WERI-Rb-1 (cell line): Measurements from ENCODE around the gene EBF3.

Experiments used
- DNase-seq: peaks from one replicate; pipeline ENCODE4 v3.0.0-alpha.2; 2020
- H3K27ac ChIP-seq: fragments of 250-450 bp; sonication (Bioruptor Pico); 2 replicates; pipeline ENCODE4 v1.5.1; 2020; ENCODE audit warnings: mild to moderate bottlenecking, moderate library complexity
- H3K27me3 ChIP-seq: fragments of 250-450 bp; sonication (Bioruptor Pico); 2 replicates; pipeline ENCODE4 v1.5.1; 2021; ENCODE audit warnings: mild to moderate bottlenecking, low read depth, moderate library complexity; ENCODE audit not compliant: insufficient read depth, severe bottlenecking
- H3K36me3 ChIP-seq: fragments of 250-450 bp; sonication (Bioruptor Pico); 2 replicates; pipeline ENCODE4 v1.5.1; 2020; ENCODE audit warnings: mild to moderate bottlenecking, moderate library complexity
- H3K4me3 ChIP-seq: 2 replicates; pipeline ENCODE4 v1.5.1; 2011; ENCODE audit warnings: low read depth, mild to moderate bottlenecking, control low read depth, low read length
- H3K9me3 ChIP-seq: fragments of 250-450 bp; sonication (Bioruptor Pico); 2 replicates; pipeline ENCODE4 v1.5.1; 2021; ENCODE audit warnings: mild to moderate bottlenecking, moderate library complexity; ENCODE audit not compliant: severe bottlenecking
- TF ChIP-seq, protein P1 (sequence below): IDR thresholded peaks from 2 replicates; pipeline ENCODE4 v1.5.1; 2011; ENCODE audit warnings: low read depth, mild to moderate bottlenecking, control low read depth, inconsistent platforms, low read length

EBF3 gene

DNA sequence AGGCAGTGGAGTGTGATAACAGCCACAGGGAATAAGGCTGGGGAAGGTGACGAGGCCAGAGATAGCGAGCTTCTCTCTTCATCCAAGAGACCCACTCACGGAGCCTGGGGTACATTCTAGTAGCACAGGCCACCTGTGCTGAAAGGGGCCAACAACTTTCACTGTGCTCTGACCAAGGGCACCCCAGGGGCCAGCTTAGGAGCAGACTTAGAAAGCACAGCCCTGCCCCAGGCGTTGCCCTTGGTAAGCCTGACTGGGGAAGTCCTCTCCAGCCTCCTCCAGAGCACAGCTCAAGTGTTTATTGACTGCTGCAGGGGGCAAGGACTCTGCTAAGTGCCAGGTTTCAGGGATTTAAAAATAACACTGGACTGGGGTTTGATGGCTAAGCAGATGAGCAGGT is 44.7 kb downstream of the EBF3 start:
- Histone ChIP-seq H3K36me3 (no peaks in the 10 kb centered on the region), H3K9me3 (no peaks in the 10 kb centered on the region), H3K27me3 (no peaks in the 10 kb centered on the region), H3K4me3 (no peak overlapping the region), H3K27ac (no peak overlapping the region)
- DNase-seq: no peak
- TF ChIP-seq, protein P1, sequence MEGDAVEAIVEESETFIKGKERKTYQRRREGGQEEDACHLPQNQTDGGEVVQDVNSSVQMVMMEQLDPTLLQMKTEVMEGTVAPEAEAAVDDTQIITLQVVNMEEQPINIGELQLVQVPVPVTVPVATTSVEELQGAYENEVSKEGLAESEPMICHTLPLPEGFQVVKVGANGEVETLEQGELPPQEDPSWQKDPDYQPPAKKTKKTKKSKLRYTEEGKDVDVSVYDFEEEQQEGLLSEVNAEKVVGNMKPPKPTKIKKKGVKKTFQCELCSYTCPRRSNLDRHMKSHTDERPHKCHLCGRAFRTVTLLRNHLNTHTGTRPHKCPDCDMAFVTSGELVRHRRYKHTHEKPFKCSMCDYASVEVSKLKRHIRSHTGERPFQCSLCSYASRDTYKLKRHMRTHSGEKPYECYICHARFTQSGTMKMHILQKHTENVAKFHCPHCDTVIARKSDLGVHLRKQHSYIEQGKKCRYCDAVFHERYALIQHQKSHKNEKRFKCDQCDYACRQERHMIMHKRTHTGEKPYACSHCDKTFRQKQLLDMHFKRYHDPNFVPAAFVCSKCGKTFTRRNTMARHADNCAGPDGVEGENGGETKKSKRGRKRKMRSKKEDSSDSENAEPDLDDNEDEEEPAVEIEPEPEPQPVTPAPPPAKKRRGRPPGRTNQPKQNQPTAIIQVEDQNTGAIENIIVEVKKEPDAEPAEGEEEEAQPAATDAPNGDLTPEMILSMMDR: no peak

DNA sequence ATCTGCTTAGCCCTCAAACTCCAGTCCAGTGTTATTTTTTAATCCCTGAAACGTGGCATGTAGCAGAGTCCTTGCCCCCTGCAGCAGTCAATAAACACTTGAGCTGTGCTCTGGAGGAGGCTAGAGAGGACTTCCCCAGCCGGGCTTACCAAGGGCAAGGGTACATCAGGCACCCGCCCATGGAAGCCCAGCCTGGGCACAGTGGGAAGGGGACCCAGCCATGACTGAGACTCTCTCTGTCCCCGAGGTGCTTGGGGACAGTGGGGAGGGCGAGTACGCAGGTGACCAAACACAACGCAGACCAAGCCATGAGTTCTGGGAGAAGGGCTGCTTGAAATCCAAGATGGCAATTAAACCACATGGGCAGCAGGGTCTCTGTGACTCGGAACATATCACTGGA is 45.2 kb downstream of the EBF3 start:
- Histone ChIP-seq H3K36me3 (no peaks in the 10 kb centered on the region), H3K4me3 (no peak overlapping the region), H3K9me3 (no peaks in the 10 kb centered on the region), H3K27ac (no peak overlapping the region), H3K27me3 (no peaks in the 10 kb centered on the region)
- DNase-seq: no peak
- TF ChIP-seq, protein P1: no peak

DNA sequence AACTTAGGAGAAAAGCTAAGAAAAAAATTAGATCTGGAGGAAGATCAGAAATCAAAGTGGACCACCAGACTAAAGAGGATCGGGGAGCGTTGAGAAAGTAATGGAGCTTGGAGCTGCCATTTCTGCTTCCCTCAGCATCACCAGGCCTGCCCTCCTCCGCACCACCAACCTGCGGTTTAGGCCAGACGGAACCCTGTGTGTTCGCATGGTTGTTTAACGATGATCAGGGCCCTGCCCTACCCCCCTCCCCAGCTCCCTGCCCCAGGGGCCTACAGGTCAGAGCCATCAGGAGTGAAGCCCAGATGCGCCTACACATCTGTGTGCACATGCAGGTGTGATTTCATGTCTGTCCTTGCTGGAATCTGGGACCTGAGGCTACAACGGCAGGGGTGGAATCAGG is 45.7 kb downstream of the EBF3 start:
- Histone ChIP-seq H3K36me3 (no peaks in the 10 kb centered on the region), H3K9me3 (no peaks in the 10 kb centered on the region), H3K27ac (no peak overlapping the region), H3K27me3 (no peaks in the 10 kb centered on the region), H3K4me3 (no peak overlapping the region)
- DNase-seq: no peak
- TF ChIP-seq, protein P1: no peak

DNA sequence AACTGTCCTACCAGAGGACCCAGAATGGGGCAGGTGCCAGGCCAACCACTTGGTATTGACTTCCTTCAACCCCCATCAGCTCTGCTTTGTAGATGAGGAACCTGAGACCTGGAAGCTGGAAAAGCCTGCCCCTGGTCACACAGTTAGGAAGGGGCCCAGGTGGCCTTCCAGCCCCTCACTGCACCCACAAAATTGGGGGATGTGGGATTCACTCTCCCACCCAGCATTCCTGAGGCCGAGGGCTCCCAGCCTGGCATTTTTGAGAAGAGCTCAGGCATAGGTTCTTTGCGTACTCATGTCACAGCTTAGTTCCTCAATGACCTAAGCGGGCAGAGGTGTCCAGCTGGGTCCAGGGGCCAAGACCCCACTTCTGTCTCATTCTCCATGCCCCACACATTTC is 46.1 kb downstream of the EBF3 start:
- Histone ChIP-seq H3K9me3 (no peaks in the 10 kb centered on the region), H3K36me3 (no peaks in the 10 kb centered on the region), H3K4me3 (no peak overlapping the region), H3K27me3 (no peaks in the 10 kb centered on the region), H3K27ac (no peak overlapping the region)
- DNase-seq: no peak
- TF ChIP-seq, protein P1: no peak

DNA sequence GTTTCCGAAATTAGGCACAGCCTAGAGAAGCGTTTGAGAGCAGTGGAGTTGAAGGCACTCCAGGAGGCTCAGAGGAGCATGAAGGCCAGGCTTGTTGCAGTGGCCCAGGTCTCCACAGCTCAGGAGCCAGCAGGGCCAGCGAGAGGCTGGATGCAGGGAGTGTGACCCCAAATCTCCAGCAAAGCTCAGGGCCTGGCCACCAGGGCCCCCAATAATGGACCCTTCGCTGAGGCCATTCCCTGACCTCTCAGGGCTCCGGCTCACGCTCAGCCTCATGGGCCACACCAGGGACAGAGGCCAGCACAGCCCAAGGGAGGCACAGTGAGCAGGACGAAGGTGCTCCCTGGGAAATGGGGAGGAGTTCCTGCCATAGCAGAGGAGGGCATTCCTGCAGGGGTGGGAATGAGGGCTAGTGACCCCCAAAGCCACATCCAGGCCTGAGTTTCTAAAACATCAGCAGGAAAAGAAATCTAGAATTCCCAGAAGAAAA is 47.5 kb downstream of the EBF3 start:
- Histone ChIP-seq H3K4me3 (no peak overlapping the region), H3K27me3 (no peaks in the 10 kb centered on the region), H3K27ac (no peak overlapping the region), H3K36me3 (no peaks in the 10 kb centered on the region), H3K9me3 (no peaks in the 10 kb centered on the region)
- TF ChIP-seq, protein P1: no peak
- DNase-seq: no peak

DNA sequence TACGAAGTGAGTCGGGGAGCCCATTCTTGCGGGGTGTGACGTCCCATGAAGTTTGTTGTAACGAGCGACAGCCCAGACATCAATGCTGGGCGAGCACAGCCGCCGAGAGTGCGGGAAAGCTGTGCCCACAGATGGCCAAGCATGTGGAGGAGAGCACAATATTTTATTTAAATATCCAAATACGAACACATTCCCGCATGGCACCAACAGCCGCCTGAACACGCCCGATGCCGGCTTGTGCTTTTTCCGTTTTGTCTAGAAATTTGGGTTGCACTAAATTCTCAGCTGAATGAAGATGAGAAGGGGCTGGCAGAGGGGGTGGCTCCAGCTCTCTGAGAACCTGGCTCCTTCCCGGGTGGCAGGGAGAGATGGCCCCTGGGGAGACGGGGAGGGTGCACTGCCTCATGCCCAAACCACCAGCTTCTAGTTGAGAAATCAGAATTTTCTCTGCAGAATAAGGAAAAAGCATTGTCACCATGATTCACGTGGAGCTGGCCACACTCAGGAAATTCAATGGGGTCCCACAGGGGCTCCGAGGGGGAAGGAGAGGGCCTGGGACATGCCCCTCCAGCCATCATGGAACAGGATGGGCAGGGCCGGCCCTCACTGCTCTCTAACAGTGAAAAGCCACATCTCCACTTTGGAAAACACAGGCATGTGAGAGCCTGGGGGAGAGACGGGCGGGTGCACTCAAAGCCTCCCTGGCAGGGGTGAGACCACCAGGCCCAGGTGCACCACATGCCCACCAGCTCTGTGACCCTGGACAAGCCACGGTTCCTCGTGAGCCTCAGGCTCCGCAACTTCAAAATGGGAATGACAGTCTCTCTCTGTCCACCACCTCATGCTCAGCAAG is 48.3 kb downstream of the EBF3 start:
- TF ChIP-seq, protein P1: no peak
- Histone ChIP-seq H3K27ac (no peak overlapping the region), H3K36me3 (no peaks in the 10 kb centered on the region), H3K27me3 (no peaks in the 10 kb centered on the region), H3K9me3 (no peaks in the 10 kb centered on the region), H3K4me3 (no peak overlapping the region)
- no peak for DNase-seq
